Brain microvascular endothelial cell (primary cell): ENCODE data around the gene CIRBP.

Experiments
- DNase-seq: peaks from one replicate; pipeline ENCODE4 v3.0.0-alpha.2; 2020
- H3K27ac ChIP-seq: fragments of 250-450 bp; sonication (Bioruptor Pico); 2 replicates; pipeline ENCODE4 v1.5.1; 2020; ENCODE audit warnings: mild to moderate bottlenecking, moderate library complexity
- H3K27me3 ChIP-seq: fragments of 250-450 bp; sonication (Bioruptor Pico); replicated peaks from 2 replicates; pipeline ENCODE4 v1.5.1; 2020; ENCODE audit warnings: mild to moderate bottlenecking
- H3K36me3 ChIP-seq: fragments of 250-450 bp; sonication (Bioruptor Pico); replicated peaks from 2 replicates; pipeline ENCODE4 v1.5.1; 2020; ENCODE audit warnings: mild to moderate bottlenecking
- H3K4me3 ChIP-seq: 2 replicates; pipeline ENCODE4 v1.5.1; 2011; ENCODE audit warnings: low read depth, mild to moderate bottlenecking, control low read depth, low read length, moderate library complexity
- in situ Hi-C: cut with HindIII; loops from 2 replicates; pipeline ENCODE4 v1.10.0; 2017; ENCODE audit warnings: low sequenced_read_pairs, low pct_ligation_motif_present
- TF ChIP-seq, protein P1 (sequence below): IDR thresholded peaks from 2 replicates; pipeline ENCODE4 v1.5.1; 2011; ENCODE audit warnings: low read depth, mild to moderate bottlenecking, moderate library complexity, low read length, control low read depth, inconsistent platforms; ENCODE audit errors: missing control alignments

CIRBP gene

DNA sequence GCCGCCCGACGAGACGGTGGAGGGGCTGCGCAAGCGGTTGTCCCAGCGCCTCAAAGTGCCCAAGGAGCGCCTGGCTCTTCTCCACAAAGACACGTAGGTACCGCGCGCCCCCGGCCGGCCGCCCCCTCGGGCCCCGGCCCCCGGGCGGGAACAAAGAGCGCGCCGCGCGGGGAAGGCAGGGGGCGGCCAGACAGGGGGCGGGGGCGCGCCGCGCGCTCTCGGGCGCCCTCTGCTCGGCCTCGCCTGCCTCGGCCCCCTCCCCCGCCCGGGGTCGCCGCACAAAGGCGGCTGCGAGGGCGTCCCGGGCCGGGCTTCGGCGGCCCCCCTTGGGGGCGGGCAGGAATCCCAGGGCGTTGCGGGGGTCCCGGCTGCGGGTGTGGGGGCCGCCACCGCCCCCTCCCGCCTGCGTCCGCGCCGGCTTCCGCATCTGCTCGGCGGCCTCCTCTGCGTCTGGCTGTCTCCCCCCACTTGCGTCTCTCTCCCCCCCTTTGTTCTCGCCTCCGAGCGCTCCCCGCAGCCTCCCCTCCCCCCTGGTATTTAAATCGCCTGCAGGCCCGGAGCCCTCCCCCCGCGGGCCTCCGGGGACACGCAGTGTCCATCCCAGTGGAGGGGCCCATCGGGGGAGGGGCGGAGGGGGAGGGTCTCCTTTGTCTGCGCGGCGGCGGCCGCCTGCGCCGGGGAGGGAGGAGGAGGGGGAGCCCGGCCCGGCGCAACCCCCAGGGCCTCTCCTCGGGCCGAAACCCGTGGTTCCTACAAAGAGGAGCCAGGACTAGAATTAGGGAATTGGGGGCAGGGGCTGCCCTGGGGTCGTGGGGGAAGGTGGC is 18.5 kb upstream of the CIRBP start:
- peak overlapping the region; percentile 87 for H3K27ac ChIP-seq

DNA sequence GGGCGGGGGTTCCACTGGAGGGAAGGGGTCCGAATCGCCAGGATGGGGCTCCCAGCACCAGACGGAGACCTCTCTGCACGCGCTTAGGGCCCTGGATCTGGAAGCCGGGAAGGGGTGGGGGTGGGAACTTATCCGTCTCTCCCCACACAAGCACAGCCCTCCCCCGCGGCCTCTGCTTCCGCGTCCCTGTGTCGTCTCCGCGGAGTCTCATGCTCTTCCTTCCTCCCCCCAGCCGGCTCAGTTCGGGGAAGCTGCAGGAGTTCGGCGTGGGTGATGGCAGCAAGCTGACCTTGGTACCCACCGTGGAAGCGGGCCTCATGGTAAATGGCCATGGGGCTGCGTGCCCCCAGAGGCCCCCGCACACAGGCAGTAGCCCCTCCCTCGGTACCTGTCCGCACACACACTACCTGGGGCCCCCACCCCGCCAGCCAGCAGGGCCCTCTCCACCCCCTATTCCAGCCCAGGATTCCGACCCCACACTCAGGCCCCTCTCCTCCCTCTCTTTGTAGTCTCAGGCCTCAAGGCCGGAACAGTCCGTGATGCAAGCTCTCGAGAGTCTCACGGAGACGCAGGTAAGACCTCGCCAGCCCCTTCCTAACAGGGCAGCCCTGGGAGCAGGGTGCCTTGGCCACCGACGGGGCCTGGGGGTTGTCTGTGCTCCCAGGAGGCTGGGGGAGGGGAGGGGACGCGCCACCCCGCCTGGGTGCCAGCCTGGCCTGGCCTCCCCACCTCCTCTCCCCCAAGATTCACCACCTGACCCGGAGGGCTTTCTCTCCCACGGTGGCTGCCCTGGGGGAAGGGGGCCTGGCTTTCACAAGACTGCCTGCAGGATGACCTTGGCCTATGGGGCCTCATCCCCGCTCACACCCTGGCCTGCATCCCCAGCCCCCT is 17.6 kb upstream of the CIRBP start:
- Histone ChIP-seq H3K4me3 (peak overlapping the region; percentile 79), H3K27me3 (no peaks in the 10 kb centered on the region), H3K36me3 (peaks cover 58% of the 10 kb centered on the region), H3K27ac (peak overlapping the region; percentile 87)
- TF ChIP-seq, protein P1, sequence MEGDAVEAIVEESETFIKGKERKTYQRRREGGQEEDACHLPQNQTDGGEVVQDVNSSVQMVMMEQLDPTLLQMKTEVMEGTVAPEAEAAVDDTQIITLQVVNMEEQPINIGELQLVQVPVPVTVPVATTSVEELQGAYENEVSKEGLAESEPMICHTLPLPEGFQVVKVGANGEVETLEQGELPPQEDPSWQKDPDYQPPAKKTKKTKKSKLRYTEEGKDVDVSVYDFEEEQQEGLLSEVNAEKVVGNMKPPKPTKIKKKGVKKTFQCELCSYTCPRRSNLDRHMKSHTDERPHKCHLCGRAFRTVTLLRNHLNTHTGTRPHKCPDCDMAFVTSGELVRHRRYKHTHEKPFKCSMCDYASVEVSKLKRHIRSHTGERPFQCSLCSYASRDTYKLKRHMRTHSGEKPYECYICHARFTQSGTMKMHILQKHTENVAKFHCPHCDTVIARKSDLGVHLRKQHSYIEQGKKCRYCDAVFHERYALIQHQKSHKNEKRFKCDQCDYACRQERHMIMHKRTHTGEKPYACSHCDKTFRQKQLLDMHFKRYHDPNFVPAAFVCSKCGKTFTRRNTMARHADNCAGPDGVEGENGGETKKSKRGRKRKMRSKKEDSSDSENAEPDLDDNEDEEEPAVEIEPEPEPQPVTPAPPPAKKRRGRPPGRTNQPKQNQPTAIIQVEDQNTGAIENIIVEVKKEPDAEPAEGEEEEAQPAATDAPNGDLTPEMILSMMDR, result no peak
- DNase-seq, result peak; percentile 49
- in situ Hi-C loops, result no loop called here

More for the DNA sequence above, 18.5 kb upstream of the CIRBP start:
- DNase-seq, result peak; percentile 40
- peak overlapping the region; percentile 79 for H3K4me3 ChIP-seq
- H3K27me3 ChIP-seq, result no peaks in the 10 kb centered on the region
- H3K36me3 ChIP-seq, result peaks cover 51% of the 10 kb centered on the region
- TF ChIP-seq, protein P1, result no peak
- in situ Hi-C loops, result no loop called here

DNA sequence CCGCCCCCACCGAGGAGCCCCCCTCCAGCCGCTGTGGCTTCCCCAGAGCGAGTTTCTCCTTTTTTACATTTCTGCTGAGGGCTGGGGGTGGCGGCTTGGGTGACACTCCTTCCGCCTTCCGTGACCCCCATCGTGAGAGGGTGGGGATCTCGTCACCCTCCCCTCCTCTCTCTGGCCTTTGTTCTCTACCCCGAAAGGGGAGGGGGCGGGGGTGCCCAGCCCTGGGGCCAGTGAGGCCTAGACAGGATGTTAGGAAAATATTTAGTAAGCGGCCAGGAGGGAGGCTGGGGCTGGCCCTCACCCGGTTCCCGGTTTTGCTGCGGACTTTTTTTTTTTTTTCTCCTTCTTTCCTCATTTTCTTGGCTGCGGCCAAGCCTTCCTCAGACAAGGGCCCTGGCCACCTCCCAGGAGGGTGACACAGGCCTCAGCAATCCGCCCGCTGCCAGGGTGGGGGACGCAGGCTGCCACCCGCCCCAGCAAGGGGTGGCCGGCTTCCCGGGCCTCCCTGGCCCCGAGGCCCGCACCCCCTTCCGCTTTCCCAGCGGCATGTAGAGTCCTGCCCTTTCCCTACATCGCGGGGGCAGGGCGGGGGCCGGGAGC is 16.8 kb upstream of the CIRBP start:
- peak; percentile 62 for DNase-seq

DNA sequence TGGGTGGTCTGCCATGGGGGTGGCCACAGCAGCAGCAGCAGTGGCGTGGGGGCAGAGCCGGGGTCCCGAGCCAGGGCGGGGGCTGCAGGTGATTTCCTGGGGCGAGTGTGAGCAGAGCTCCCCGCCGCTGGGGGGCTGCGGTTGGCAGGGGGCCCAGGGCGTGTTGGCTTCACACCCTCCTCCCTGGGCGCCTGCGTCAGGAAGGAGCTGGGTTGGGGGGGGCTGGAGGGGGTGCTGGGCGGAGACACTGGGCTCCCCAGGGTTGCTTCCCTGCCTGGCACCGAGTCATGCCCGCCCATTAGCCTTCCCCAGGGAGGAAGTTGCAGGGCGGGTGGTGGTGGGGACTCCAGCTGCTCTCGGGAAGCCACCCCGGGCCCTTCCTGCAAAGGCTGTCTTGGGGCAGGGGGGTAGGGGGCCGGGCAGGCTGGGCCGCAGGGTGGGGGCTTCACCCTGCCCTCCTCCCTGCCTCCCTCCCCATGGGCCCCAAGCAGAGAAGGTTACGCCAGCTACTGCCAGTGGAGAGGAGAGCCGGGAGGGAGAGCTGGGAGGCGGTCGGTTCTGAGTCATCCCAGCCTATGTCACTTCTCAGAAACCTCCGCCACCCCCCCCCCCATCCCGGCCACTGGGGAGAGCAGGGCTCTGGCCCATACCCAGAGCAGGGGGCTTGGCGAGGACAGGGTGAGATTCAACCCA is 16.2 kb upstream of the CIRBP start:
- peak overlapping the region; percentile 87 for H3K27ac ChIP-seq
- DNase-seq, result peak; percentile 94
- TF ChIP-seq, protein P1, result peak; percentile 22
- H3K4me3 ChIP-seq, result peak overlapping the region; percentile 79
- in situ Hi-C loops, result no loop called here
- peaks cover 72% of the 10 kb centered on the region for H3K36me3 ChIP-seq
- no peaks in the 10 kb centered on the region for H3K27me3 ChIP-seq

More for the DNA sequence above, 16.8 kb upstream of the CIRBP start:
- in situ Hi-C loops, result no loop called here
- peak overlapping the region; percentile 79 for H3K4me3 ChIP-seq
- H3K36me3 ChIP-seq, result peaks cover 66% of the 10 kb centered on the region
- peak overlapping the region; percentile 87 for H3K27ac ChIP-seq
- TF ChIP-seq, protein P1, result no peak
- no peaks in the 10 kb centered on the region for H3K27me3 ChIP-seq

DNA sequence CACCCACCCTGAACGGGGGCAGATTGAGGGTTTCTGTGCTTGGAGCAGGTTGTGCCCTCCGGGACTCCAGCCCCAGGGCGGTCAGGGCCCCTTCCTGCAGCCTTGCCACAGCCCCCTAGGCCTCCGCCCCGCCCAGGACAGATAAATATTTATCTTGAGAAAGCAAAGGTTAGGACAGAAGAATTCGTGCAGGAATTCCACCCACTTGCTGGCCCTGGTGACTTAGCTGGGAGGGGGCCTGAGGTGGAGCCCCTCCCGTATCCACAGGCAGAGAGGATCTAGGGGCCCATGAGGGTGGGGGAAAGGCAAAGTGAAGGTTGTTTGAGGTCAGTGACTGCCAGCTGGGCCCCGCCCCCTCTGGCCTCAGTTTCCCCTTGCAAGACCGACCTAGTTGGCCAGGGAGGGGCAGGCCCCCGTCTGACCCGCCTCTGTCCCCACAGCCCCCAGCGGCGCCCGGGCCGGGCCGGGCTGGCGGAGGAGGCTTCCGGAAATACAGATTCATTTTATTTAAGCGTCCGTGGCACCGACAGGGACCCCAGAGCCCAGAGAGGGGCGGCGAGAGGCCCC is 15.5 kb upstream of the CIRBP start:
- TF ChIP-seq, protein P1, result no peak
- in situ Hi-C loops, result no loop called here
- H3K27me3 ChIP-seq, result no peaks in the 10 kb centered on the region
- DNase-seq, result no peak
- peak overlapping the region; percentile 87 for H3K27ac ChIP-seq
- peak overlapping the region; percentile 46 for H3K4me3 ChIP-seq
- H3K36me3 ChIP-seq, result peaks cover 76% of the 10 kb centered on the region
